GM21717 (cell line): Measurements from ENCODE around the gene FAM185A.
"Not testable (repeated sequence)": the region's sequence is repeated elsewhere in the genome, so short reads cannot be mapped to it uniquely, and the experiment has no call there.

Experiments
- ATAC-seq: cut with Tn5 transposase; IDR thresholded peaks from one replicate; pipeline ENCODE4 v1.9.1; 2021; ENCODE audit warnings: mild to moderate bottlenecking, moderate library complexity; ENCODE audit not compliant: unreplicated experiment

Gene FAM185A

GRCh38 chr7:102828286-102828685, 79.5 kb downstream of the FAM185A start:
- ATAC-seq, result no peak

DNA sequence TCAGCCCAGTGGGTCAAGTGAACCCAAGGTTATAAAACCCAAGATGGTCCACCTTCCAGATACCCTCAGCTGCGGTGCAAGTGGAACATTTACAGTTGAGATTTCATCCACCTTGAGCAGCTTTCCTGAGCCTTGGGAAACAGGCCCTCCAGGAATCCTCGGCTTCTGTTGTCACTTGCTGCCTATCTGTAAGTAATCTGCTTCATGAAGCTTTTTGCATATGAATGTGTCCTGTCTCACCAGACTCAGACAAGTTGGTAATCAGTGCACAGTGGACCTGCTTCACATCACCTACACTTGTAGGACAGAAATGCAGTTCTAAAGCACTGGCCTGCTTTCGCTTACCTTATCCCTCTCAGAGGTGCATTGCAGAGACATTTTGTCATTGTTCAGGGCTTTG, 80.3 kb downstream of the FAM185A start:
- ATAC-seq, result no peak

DNA sequence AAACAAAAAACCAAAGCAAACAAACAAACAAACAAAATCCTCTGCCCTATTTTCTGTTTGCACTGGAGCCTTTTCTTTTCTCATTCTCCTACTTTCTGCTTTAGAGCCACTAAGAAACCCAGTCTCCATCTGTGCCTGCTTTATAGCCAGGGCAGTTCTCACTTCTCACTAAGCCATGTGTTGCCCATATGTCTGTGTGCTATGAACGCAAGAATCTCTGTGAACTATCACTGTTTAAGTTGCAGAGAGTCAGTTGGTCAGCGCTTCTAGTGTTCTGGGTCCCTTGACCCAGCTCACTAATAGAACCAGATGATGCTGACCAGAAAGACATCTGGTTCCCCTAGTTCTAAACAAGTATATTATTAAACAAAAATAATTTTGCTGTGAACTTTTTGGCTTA, 81.4 kb downstream of the FAM185A start:
- no peak for ATAC-seq

- no peak for ATAC-seq
These were observed 83.9 kb downstream of the FAM185A start for GRCh38 chr7:102832674-102833073.

DNA sequence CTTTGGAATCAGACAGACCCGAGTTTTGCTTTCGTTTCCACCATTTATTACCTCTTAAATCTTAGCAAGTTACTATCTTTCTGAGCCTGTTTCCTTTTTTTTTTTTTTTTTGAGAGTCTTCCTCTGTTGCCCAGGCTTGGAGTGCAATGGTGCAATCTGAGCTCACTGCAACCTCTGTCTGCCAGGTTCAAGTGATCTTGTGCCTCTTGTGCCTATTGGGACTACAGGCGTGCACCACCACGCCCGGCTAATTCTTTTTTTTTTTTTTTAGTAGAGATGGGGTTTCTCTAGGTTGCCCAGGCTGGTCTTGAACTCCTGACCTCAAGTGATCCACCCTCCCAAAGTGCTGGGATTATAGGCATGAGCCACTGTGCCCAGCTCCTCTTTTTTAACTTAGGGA, 84.5 kb downstream of the FAM185A start:
- ATAC-seq, result no peak

- no peak for ATAC-seq
These were observed 85.7 kb downstream of the FAM185A start for GRCh38 chr7:102834466-102834865.

GRCh38 chr7:102834999-102835398, 86.2 kb downstream of the FAM185A start:
- ATAC-seq, result peak; percentile 93

DNA sequence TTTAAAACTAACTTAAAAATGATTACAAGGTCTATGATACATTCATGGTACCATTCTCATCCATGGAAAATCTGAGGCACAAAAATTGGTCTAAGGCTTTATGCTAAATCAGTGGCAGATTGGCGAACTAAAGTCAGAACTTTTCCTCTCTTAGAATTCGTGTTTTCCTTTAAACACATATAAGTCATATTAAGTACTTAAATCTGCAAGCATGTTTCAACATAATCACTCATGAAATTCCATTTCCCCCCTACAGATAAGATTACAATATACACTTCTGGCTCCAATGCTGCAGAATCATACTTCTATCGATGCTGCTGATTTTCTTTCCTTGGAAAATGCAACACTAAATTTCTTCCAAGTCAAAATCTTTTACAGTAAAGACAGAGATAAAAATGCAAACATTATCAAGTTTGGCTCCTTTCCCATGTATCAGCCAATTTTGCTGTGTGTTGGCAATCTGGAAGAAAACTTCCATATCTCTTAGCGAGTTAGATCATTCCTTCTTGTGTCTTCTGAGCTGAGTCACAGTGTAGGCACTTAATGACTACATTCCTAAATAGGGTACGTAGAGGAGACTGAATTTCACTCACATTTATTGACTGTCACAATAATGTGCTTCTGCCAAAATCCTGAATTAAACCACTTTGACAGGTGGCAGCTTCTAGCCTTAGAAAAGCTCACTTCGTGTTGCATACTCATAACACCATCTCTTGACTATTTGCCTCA, 87.6 kb downstream of the FAM185A start:
- ATAC-seq, result no peak

GRCh38 chr7:102836977-102837376, 88.2 kb downstream of the FAM185A start:
- no peak for ATAC-seq

- no peak for ATAC-seq
These were observed 89.0 kb downstream of the FAM185A start for GRCh38 chr7:102837802-102838201.

DNA sequence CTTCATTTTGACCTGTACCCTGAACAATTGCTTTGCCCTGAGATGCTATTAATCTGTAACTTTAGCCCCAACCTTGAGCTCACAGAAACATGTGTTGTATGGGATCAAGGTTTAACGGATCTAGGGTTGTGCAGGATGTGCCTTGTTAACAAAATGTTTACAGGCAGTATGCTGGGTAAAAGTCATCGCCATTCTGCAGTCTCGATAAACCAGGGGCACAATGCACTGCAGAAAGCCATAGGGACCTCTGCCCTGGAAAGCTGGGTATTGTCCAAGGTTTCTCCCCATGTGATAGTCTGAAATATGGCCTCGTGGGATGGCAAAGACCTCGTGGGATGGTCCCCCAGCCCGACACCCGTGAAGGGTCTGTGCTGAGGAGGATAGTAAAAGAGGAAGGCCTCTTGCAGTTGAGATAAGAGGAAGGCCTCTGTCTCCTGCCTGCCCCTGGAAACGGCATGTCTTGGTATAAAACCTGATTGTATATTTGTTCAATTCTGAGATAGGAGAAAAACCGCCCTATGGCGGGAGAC, 89.8 kb downstream of the FAM185A start:
- not testable (repeated sequence) for ATAC-seq

DNA sequence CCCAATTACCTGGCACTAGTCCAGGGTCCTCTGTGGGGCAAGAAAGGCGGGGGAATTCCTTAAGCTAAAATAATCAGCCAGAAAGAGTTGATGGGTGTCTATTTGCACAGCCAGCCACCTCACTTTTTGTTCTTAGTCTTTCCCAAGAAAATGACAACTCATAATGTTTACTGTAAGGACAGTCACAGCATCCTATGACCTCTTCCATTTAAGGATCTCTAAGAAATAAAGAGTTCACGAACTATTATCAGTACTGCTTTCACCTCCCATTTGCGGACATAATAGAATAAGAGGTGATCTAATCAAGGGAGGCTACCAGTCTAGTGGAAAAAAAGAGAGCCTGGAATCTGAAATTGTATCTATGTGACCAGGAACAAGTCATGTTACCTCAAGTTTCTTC, 91.6 kb downstream of the FAM185A start:
- no peak for ATAC-seq

DNA sequence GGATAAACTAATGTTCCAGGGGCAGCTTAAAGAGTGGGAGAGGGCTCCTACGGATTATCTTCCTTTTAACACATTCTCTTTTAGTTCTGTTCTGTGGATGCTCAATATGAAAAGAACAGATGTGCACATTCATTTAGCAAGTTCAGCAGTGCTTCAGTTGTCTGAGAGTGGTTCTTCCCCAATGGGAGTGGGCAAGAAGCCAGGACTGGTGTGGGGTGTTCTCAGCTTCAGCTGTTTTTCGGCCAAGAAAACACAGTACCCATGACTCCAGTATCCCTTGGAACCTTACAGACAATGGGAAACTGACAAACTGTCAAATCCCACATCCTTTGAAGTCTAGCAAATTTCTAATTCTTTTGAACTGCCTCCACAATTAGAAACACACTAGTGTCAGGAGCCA, 92.5 kb downstream of the FAM185A start:
- no peak for ATAC-seq

GRCh38 chr7:102842284-102842683, 93.5 kb downstream of the FAM185A start:
- ATAC-seq, result no peak

DNA sequence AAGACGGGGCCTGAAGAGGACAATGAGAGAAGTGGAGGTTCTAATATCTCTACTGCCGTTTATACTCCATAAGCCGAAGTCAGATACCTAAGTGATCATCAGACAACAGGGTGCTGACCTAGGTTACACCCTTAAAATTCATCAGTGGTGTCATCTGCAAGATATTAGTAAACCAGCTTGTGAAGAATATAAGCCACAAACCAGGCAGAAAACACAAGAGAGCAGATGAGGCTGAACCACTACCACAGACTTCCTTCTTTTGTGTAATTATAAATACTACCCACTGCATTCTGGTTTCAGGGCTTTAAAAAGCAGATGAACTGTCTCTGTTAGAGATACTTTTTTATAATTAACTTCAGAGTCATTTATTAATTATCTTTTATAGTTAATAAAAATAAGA, 95.1 kb downstream of the FAM185A start:
- no peak for ATAC-seq

DNA sequence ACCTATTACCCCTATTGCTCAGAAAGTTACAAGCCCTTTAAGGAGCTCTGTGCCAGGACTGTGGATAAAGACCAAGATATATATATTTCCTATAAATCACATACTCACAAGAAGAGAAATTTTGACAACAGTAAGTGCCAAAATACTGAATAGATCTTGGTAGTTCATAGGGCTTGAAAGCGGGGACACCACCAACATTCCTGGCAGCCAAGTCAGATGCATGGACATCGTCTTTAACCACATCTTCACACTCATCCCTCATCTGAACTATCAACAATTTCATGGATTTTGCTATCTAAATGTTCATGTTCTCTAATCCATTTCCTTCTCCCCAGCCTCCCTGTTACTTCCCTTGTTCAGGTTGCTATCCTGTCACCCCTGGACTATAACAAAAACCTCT, 96.5 kb downstream of the FAM185A start:
- no peak for ATAC-seq

DNA sequence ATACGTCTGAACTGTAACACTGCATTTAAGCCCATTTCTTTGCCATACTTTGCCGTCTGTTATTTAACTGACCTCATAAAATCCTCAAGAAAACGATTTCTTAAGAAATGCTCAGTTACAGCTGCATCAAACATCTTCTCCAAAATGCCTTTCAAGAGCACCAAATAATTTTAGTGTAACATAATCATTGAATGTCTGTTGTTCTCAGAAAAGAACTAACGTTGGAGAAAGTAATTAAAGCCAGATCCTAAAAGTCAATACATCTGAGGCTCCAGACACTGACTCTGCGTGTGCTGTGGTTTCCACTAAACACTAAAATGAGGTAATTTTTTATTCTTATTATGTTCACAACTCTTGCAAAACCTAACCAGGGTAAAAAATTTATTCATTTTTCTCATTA, 100.3 kb downstream of the FAM185A start:
- ATAC-seq, result no peak

DNA sequence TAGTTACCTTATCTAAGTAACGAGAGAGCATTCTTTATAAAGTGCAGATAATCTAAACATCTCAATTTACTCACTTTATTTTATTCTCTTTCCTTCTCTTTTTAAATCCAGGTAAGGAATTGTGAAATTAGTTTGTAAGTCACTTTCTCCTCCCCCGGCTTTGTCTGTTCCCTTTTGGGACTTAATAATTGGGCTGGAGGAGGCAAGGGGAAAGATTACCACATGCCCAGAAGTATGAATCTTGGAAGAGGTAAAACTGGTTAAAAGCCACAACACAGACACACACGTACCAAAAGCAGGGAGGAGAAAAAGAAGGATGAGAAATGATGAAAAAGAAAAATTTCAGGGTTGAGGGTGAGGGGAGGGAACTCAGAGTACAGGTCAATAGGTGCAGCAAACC, 100.7 kb downstream of the FAM185A start:
- no peak for ATAC-seq

DNA sequence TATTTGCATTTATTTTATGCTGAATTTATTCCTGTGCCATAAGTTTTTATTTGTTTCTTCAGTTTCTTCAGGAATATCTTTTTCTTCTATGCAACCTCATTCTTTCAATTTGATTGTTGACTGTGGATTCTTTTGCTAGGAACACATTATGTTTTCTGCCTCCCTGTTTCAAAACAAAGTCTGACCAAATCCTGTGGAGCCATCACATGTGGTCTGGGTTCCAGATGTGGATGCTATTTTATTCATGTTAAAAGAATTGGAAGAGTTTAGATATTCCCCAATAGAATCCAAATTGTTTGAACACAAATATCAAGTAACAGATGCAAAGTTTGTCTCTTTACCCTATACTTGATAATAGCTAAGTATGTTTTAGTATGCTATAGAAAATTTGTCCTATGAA, 107.2 kb downstream of the FAM185A start:
- ATAC-seq, result no peak
